ENCODE measurements around the gene AGAP6.
"Not testable (repeated sequence)": the region's sequence is repeated elsewhere in the genome, so short reads cannot be mapped to it uniquely, and the experiment has no call there.

AGAP6 gene

GRCh38 chr10:49988376-49988775 is at the start of gene AGAP6:
Gene AGAP6 (plus strand): TSS chr10:49988406. CDS start chr10:49988716, 310 bp downstream.
- not testable (repeated sequence) for DNase-seq

- DNase-seq, result peak; percentile 85
Observed at GRCh38 chr10:49941447-49942338, 46.5 kb upstream of the AGAP6 start, which contains the start of the genes PARG and TIMM23B. Gene PARG (minus strand): TSS chr10:49942027. CDS start chr10:49941725, 302 bp downstream. Gene TIMM23B (plus strand): TSS chr10:49942053. CDS start chr10:49942195, 142 bp downstream.

GRCh38 chr10:49942339-49942705 is 45.9 kb upstream of the AGAP6 start:
- DNase-seq, result peak; percentile 7

GRCh38 chr10:49943607-49944006 is 44.6 kb upstream of the AGAP6 start:
- DNase-seq, result not testable (repeated sequence)

- DNase-seq, result not testable (repeated sequence)
Observed at GRCh38 chr10:49948142-49948541, 40.1 kb upstream of the AGAP6 start.

GRCh38 chr10:49948737-49949136 is 39.5 kb upstream of the AGAP6 start:
- DNase-seq, result not testable (repeated sequence)

GRCh38 chr10:49952006-49952405 is 36.2 kb upstream of the AGAP6 start:
- not testable (repeated sequence) for DNase-seq

GRCh38 chr10:49953122-49953521 is 35.1 kb upstream of the AGAP6 start:
- peak; percentile 7 for DNase-seq

GRCh38 chr10:49970331-49970857 is 17.8 kb upstream of the AGAP6 start:
- DNase-seq, result not testable (repeated sequence)

GRCh38 chr10:49971466-49971865 is 16.7 kb upstream of the AGAP6 start:
- not testable (repeated sequence) for DNase-seq

GRCh38 chr10:49972094-49972493 is 16.1 kb upstream of the AGAP6 start:
- not testable (repeated sequence) for DNase-seq

GRCh38 chr10:49977756-49978155 is 10.4 kb upstream of the AGAP6 start:
- not testable (repeated sequence) for DNase-seq

- DNase-seq, result not testable (repeated sequence)
Observed at GRCh38 chr10:49987207-49987606, 999 bp upstream of the AGAP6 start.

- not testable (repeated sequence) for DNase-seq
Observed at GRCh38 chr10:49995321-49995720, 7.1 kb downstream of the AGAP6 start.

- DNase-seq, result not testable (repeated sequence)
Observed at GRCh38 chr10:50014024-50014423, 25.8 kb downstream of the AGAP6 start.

GRCh38 chr10:50015596-50016220 is 27.5 kb downstream of the AGAP6 start:
- DNase-seq, result peak; percentile 21

- not testable (repeated sequence) for DNase-seq
Observed at GRCh38 chr10:50016926-50017325, 28.7 kb downstream of the AGAP6 start.

- DNase-seq, result not testable (repeated sequence)
Observed at GRCh38 chr10:50017646-50018045, 29.4 kb downstream of the AGAP6 start.

GRCh38 chr10:50019279-50019678 is 31.1 kb downstream of the AGAP6 start:
- not testable (repeated sequence) for DNase-seq

GRCh38 chr10:50020451-50021024 is 32.3 kb downstream of the AGAP6 start:
- not testable (repeated sequence) for DNase-seq

- DNase-seq, result no peak
Observed at GRCh38 chr10:50021646-50022045, 33.4 kb downstream of the AGAP6 start.

GRCh38 chr10:50024716-50025383 is 36.6 kb downstream of the AGAP6 start:
- not testable (repeated sequence) for DNase-seq
